K562 (cell line): ENCODE results near the gene TYW1.

Experiments
- CEBPB ChIP-seq: fragments of 450-650 bp; IDR thresholded peaks from 2 replicates; pipeline ENCODE4 v1.6.1; 2016; ENCODE audit warnings: missing genetic modification characterization, missing compliant biosample characterization
- EP300 ChIP-seq: IDR thresholded peaks from 2 replicates; pipeline ENCODE4 v1.6.1; 2012; ENCODE audit warnings: low read length, improper control_type of control experiment
- GTF2F1 ChIP-seq: IDR thresholded peaks from 2 replicates; pipeline ENCODE4 v1.6.1; 2011; ENCODE audit warnings: low read depth, low read length, improper control_type of control experiment
- HNRNPH1 ChIP-seq: fragments of 200-400 bp; formaldehyde crosslinking; optimal IDR thresholded peaks from 2 replicates; pipeline ENCODE3; 2017; ENCODE audit warnings: low read depth, mild to moderate bottlenecking, low read length, moderate library complexity
- KLF16 ChIP-seq: IDR thresholded peaks from 2 replicates; pipeline ENCODE4 v1.6.1; 2016; ENCODE audit warnings: antibody characterized with exemption
- NCOA2 ChIP-seq, 2 experiments: fragments of 450-650 bp; IDR thresholded peaks; 2 replicates each; pipeline ENCODE4 v1.6.1; 2018; ENCODE audit warnings: mild to moderate bottlenecking in 2 of 2, moderate library complexity in 1 of 2; ENCODE audit not compliant: partially characterized antibody in 2 of 2
- ZBTB1 ChIP-seq: sonication (generic); formaldehyde crosslinking; IDR thresholded peaks from 2 replicates; pipeline ENCODE4 v1.8.1; 2023; ENCODE audit warnings: missing genetic modification reagents, low read depth, mild to moderate bottlenecking, borderline replicate concordance
- TF ChIP-seq, protein P1 (sequence below), 2 experiments: fragments of 450-650 bp; IDR thresholded peaks; 2 replicates each; pipeline ENCODE4 v1.6.1; 2016
- TF ChIP-seq, protein P2 (sequence below), 3 experiments: IDR thresholded peaks in 2 of 3; conservative IDR thresholded peaks in 1 of 3; 2 replicates each; pipeline ENCODE4 v1.5.1; 2011 to 2012; ENCODE audit warnings: low read length in 3 of 3, mild to moderate bottlenecking in 3 of 3, control low read depth in 2 of 3, improper control_type of control experiment in 1 of 3, inconsistent platforms in 1 of 3, low read depth in 1 of 3, mixed read lengths in 1 of 3, moderate library complexity in 1 of 3; ENCODE audit not compliant: insufficient read depth in 2 of 3
- TF ChIP-seq, protein P3 (sequence below): sonication (generic); formaldehyde crosslinking; IDR thresholded peaks from 2 replicates; pipeline ENCODE4 v1.8.1; 2022; ENCODE audit warnings: missing genetic modification reagents
- TF ChIP-seq, protein P4 (sequence below): fragments of 150-350 bp; conservative IDR thresholded peaks from 2 replicates; pipeline ENCODE4 v1.6.1; 2014; ENCODE audit warnings: low read length

DNA sequence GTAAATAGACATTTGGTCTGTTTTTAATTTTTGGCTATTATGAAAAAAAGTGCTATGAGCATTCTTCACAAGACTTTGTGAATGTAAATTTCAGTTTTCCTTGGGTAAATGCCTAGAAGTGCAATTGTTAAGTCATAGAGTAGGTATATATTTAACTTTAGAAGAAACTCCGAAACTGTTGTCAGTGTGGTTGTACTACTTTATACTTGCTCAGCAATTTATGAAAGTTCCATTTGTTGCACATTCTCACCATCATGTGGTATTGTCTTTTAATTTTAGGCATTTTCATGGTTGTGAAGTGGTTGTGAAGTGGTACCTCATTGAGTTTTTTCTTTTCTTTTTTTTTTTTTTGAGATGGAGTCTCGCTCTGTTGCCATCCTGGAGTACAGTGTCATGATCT lies 60.0 kb downstream of the TYW1 start:
- TF ChIP-seq CEBPB (no peak), ZBTB1 (no peak), HNRNPH1 (no peak), EP300 (no peak), GTF2F1 (no peak), NCOA2 (IDR thresholded peaks at IDR 0.05; ENCODE audit: partially characterized antibody in 2 of 2) (no peak), KLF16 (no peak)
- TF ChIP-seq, protein P1, sequence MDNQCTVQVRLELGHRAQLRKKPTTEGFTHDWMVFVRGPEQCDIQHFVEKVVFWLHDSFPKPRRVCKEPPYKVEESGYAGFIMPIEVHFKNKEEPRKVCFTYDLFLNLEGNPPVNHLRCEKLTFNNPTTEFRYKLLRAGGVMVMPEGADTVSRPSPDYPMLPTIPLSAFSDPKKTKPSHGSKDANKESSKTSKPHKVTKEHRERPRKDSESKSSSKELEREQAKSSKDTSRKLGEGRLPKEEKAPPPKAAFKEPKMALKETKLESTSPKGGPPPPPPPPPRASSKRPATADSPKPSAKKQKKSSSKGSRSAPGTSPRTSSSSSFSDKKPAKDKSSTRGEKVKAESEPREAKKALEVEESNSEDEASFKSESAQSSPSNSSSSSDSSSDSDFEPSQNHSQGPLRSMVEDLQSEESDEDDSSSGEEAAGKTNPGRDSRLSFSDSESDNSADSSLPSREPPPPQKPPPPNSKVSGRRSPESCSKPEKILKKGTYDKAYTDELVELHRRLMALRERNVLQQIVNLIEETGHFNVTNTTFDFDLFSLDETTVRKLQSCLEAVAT (IDR thresholded peaks at IDR 0.05): no peak
- TF ChIP-seq, protein P2, sequence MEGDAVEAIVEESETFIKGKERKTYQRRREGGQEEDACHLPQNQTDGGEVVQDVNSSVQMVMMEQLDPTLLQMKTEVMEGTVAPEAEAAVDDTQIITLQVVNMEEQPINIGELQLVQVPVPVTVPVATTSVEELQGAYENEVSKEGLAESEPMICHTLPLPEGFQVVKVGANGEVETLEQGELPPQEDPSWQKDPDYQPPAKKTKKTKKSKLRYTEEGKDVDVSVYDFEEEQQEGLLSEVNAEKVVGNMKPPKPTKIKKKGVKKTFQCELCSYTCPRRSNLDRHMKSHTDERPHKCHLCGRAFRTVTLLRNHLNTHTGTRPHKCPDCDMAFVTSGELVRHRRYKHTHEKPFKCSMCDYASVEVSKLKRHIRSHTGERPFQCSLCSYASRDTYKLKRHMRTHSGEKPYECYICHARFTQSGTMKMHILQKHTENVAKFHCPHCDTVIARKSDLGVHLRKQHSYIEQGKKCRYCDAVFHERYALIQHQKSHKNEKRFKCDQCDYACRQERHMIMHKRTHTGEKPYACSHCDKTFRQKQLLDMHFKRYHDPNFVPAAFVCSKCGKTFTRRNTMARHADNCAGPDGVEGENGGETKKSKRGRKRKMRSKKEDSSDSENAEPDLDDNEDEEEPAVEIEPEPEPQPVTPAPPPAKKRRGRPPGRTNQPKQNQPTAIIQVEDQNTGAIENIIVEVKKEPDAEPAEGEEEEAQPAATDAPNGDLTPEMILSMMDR (IDR thresholded peaks at IDR 0.05 in 2 of 3, conservative IDR thresholded peaks at IDR 0.05 in 1 of 3; ENCODE audit: insufficient read depth in 2 of 3, low read depth in 1 of 3, low read length in 3 of 3): no peak
- TF ChIP-seq, protein P3, sequence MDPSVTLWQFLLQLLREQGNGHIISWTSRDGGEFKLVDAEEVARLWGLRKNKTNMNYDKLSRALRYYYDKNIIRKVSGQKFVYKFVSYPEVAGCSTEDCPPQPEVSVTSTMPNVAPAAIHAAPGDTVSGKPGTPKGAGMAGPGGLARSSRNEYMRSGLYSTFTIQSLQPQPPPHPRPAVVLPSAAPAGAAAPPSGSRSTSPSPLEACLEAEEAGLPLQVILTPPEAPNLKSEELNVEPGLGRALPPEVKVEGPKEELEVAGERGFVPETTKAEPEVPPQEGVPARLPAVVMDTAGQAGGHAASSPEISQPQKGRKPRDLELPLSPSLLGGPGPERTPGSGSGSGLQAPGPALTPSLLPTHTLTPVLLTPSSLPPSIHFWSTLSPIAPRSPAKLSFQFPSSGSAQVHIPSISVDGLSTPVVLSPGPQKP: no peak
- TF ChIP-seq, protein P4, sequence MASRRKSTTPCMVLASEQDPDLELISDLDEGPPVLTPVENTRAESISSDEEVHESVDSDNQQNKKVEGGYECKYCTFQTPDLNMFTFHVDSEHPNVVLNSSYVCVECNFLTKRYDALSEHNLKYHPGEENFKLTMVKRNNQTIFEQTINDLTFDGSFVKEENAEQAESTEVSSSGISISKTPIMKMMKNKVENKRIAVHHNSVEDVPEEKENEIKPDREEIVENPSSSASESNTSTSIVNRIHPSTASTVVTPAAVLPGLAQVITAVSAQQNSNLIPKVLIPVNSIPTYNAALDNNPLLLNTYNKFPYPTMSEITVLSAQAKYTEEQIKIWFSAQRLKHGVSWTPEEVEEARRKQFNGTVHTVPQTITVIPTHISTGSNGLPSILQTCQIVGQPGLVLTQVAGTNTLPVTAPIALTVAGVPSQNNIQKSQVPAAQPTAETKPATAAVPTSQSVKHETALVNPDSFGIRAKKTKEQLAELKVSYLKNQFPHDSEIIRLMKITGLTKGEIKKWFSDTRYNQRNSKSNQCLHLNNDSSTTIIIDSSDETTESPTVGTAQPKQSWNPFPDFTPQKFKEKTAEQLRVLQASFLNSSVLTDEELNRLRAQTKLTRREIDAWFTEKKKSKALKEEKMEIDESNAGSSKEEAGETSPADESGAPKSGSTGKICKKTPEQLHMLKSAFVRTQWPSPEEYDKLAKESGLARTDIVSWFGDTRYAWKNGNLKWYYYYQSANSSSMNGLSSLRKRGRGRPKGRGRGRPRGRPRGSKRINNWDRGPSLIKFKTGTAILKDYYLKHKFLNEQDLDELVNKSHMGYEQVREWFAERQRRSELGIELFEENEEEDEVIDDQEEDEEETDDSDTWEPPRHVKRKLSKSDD: no peak
